OCI-LY7 (cell line): ENCODE results near the gene TRIM67.

Experiments used
- CTCF ChIP-seq: fragments of 200-600 bp; sonication (generic); conservative IDR thresholded peaks from 2 replicates; pipeline ENCODE4 v1.5.1; 2014; ENCODE audit warnings: mild to moderate bottlenecking, antibody characterized with exemption, low read length, moderate library complexity, mixed read lengths
- EZH2phosphoT487 ChIP-seq: fragments of 200-600 bp; sonication (generic); IDR thresholded peaks from 2 replicates; pipeline ENCODE4 v1.6.1; 2018; ENCODE audit warnings: low read depth, borderline replicate concordance, mild to moderate bottlenecking, mixed run types, antibody characterized with exemption, low read length, moderate library complexity, mixed read lengths

- TF ChIP-seq EZH2phosphoT487 (no peak), CTCF (no peak)
Observed at GRCh38 chr1:231162297-231162969, 575 bp downstream of the TRIM67 start.
